GM12892 (cell line): Measurements from ENCODE around the gene ECM2.

ENCODE experiments used
- POLR2A ChIP-seq: IDR thresholded peaks from 2 replicates; pipeline ENCODE4 v1.6.1; 2011; ENCODE audit warnings: low read depth, low read length, control low read depth
- POLR2AphosphoS5 ChIP-seq: IDR thresholded peaks from 2 replicates; pipeline ENCODE4 v1.6.1; 2011; ENCODE audit warnings: low read depth, low read length, control low read depth
- TAF1 ChIP-seq: IDR thresholded peaks from 2 replicates; pipeline ENCODE4 v1.6.1; 2011; ENCODE audit warnings: low read depth, mild to moderate bottlenecking, control low read depth, low read length, borderline replicate concordance

- no peak for TF ChIP-seq POLR2A
- no peak for TF ChIP-seq POLR2AphosphoS5
- TF ChIP-seq TAF1, result no peak
These were observed 32.6 kb downstream of the ECM2 start for GRCh38 chr9:92503156-92503555.
